Breast epithelium (tissue), 3 donors: ENCODE results near the gene MAZ.

ENCODE experiments used
- POLR2A ChIP-seq: fragments of 450-650 bp; IDR thresholded peaks from one replicate; pipeline ENCODE4 v1.6.1; 2016; ENCODE audit warnings: antibody characterized with exemption, mild to moderate bottlenecking, moderate library complexity
- TF ChIP-seq, protein P1 (sequence below), 3 donors: fragments of 450-650 bp; IDR thresholded peaks; one replicate each; pipeline ENCODE4 v1.5.1; 2016 to 2017; ENCODE audit warnings: antibody characterized with exemption in 3 of 3, mild to moderate bottlenecking in 3 of 3, moderate library complexity in 3 of 3

DNA sequence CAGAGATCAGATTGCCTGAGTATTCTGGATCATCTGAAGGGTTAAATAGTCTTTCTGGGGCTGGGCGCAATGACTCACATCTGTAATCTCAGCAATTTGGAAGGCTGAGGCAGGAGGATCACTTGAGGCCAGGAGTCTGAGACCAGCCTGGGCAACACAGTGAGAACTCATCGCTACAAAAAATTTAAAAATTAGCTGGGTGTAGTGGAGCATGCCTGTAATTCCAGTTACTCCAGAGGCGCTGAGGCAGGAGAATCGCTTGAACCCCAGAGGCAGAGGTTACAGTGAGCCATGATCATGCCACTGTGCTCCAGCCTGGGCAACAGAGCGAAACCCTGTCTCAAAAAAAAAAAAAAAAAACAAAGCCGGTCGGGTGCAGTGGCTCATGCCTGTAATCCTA is 29.6 kb downstream of the MAZ start:
- TF ChIP-seq, protein P1, sequence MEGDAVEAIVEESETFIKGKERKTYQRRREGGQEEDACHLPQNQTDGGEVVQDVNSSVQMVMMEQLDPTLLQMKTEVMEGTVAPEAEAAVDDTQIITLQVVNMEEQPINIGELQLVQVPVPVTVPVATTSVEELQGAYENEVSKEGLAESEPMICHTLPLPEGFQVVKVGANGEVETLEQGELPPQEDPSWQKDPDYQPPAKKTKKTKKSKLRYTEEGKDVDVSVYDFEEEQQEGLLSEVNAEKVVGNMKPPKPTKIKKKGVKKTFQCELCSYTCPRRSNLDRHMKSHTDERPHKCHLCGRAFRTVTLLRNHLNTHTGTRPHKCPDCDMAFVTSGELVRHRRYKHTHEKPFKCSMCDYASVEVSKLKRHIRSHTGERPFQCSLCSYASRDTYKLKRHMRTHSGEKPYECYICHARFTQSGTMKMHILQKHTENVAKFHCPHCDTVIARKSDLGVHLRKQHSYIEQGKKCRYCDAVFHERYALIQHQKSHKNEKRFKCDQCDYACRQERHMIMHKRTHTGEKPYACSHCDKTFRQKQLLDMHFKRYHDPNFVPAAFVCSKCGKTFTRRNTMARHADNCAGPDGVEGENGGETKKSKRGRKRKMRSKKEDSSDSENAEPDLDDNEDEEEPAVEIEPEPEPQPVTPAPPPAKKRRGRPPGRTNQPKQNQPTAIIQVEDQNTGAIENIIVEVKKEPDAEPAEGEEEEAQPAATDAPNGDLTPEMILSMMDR (IDR thresholded peaks at IDR 0.05), result no peak
- no peak for TF ChIP-seq POLR2A
